Stimulated activated CD4-positive, alpha-beta T cell treated with anti-CD3 and anti-CD28 coated beads, Interleukin-4, amount 100 ng/mL, for 4 hours (primary cell): ENCODE measurements around the gene MBNL2.

Source experiments
- DNase-seq, 2 experiments: peaks; one replicate each; pipeline ENCODE4 v3.0.0-alpha.2; 2020

MBNL2 gene

GRCh38 chr13:97255515-97256021 is 33.4 kb downstream of the MBNL2 start:
- DNase-seq: no peak

DNA sequence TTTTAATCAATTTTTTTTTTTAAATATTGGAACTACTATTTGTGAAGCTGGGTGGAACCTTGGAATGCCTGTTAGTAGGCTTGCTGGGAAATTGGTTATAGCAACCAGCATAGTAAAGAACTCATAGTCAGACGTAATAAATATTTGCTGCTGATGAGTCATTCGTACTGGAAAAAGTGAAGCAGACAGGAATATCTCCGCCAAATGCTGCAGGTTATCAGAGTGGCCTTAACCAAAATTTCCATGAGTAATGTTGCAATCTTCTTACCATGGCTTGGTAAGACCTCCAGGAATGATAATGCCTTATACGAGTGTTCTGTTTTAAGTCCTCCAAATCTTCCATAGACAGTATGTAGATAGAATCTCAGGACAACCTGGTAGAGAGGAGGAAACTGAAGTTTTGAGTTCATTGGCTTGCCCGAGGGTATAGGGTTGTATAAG is 34.2 kb downstream of the MBNL2 start:
- DNase-seq: no peak

DNA sequence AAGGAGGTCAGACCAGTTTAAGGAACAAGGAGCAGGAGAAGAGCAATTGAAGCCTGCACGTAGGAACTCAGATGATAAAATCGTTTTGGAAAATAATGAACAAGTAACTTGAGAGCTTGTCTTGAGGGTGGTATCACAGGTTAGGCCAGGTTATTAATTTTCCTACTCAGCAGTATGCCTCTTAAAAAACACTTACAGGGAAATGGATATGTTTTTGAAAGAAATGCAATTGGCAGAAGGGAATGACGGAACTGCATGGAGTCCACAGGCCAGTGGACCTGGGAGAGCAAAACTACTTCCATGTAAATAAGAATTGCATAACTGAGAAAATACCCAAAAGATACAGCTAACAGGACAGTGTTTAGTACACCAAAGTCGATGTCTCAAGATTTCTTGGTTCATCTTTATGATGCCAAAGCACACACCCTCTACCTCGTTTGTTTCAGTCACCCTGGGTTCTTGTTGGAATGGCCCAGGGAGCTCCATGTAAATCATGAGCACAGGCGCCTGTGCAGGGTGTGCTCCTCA is 35.2 kb downstream of the MBNL2 start:
- no peak for DNase-seq

- no peak for DNase-seq
Observed at GRCh38 chr13:97257800-97258799, 36.0 kb downstream of the MBNL2 start.

GRCh38 chr13:97258801-97259200 is 36.7 kb downstream of the MBNL2 start:
- no peak for DNase-seq

DNA sequence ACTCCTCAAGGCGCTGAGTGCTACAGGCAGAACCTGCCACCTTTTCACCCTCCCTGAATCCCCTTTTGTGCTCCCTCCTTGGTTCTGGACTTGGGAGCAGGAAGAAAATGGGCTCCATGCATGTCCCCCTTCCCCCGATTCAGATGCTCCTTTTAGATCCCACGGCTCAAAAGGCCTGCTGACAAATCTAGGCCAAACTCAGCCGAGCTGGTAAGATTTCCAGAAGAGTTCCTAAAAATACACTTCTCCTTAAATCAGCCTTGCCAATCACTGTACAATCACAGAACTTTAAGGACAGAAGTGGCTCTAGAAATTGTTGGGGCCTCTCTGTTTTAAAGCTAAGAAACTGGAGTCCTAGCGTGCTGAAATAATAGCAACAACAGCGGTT is 37.3 kb downstream of the MBNL2 start:
- no peak for DNase-seq

- DNase-seq: no peak
Observed at GRCh38 chr13:97259798-97260714, 37.9 kb downstream of the MBNL2 start.

GRCh38 chr13:97261254-97262005 is 39.3 kb downstream of the MBNL2 start:
- DNase-seq: no peak

GRCh38 chr13:97262058-97262457 is 39.9 kb downstream of the MBNL2 start:
- DNase-seq: no peak

- no peak for DNase-seq
Observed at GRCh38 chr13:97263160-97263559, 41.0 kb downstream of the MBNL2 start.

DNA sequence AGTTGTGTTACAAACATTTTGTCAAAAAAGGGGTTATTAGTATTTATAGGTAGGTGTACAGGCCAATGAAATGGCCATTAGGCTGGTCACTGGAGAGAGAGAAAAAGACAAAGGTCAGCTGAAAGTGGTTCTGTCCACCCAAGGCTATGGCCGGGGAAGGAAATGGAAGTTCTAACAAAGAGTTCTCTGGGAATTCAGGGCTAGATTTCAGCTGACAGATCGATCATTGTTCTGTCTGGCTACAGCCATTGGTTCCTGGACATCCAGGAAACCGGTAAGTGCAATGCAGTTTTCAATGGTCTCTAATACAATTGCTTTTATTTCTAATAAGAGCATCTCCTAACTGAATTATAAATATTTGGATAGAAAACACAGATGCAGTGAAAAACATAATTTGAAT is 42.5 kb downstream of the MBNL2 start:
- no peak for DNase-seq

DNA sequence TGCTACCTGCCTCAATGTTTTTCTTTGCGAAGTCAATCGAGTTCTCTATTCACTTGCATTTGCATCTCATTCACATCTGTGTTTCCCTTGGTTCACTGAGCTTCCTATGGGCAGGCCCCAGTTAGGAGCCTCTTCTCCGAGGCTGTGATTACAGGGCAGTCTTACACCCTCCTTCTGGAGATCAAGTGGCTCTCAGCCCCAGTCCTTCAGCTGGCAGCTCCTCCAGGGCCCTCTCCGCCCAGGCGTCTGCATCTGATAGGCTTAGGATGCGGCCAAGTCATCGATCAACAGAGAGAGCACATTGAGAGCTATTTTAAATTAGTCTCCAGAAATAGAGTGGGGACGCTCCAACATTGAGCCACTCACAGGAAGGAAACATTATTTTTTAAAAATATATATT is 44.2 kb downstream of the MBNL2 start:
- DNase-seq: no peak

DNA sequence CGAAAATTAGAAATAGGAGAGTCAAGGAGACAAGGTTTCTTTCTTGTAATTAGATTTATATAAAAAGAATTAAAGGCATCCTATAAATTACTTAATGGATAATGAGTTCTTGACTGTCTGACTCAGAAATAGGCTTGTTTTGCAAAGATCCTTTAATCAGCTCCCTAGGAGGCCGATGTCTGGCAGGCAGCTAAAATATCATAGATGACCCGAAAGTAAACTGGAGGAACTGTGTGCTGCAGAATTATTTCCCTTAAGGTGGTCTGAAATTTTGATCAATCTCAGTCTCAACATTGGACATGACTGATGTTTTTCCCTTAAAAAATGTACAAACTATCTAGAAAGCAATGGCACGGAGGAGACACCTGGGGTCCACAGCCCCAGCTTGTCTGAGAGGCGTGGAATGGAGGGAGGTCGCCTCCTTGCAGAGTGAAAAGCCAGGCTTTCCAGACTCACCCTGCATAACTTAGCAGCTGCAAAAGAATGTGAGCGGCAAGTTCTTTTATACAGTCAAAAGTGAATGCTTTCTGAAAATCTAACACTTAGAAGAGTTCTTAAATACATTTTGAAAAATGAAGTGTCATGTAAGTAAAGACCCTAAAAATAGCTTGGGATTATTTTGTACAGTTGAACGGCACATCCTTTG is 44.8 kb downstream of the MBNL2 start:
- DNase-seq: no peak

DNA sequence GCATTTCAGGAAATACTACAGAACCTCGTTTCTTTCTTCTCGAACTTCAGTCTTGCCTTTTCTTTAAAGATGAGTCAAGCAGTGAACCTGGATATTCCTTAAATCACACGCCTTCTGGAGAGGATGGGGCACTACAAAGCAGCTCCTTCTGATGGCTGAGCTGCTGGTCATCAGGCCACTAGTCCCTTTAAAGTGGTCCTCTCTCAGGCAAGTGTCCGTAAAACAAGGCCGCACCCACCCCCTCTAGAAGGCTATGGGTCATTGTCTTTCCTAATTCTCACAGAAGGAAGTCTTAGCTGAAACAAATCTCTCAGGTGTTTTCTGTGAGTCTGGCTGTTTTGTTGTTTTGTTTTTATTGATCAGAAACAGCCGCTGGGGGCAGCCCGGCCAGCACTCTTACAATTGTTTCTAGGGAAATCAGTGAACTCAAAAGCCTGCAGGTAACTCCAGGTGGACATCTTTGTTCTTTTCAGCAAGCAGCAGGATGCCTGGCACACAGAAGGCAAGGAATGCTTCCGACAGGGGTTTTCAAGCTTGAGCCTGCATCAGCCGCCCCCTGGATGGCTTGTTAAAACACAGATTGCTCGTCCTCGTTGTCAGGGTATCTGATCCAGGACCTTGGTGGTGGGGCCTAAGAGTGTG is 45.4 kb downstream of the MBNL2 start:
- no peak for DNase-seq

- DNase-seq: no peak
Observed at GRCh38 chr13:97268772-97269171, 46.6 kb downstream of the MBNL2 start.

GRCh38 chr13:97269603-97270002 is 47.5 kb downstream of the MBNL2 start:
- no peak for DNase-seq

DNA sequence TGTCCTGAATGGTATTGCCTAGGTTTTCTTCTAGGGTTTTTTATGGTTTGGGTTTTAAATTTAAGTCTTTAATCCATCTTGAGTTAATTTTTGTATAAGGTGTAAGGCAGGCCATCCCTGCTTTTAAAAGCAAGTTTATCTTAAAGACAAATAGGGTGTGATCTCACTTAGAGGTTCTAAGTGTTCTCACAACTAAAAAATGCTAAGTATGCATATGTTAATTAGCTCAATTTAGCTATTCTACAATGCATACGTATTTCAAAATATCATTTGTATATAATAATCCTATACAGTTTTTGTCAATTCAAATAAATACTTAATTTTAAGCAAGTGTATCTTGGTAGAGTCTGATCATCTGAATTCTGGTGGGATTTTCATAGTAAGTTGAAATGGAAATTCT is 50.4 kb downstream of the MBNL2 start:
- DNase-seq: no peak

- DNase-seq: no peak
Observed at GRCh38 chr13:97273341-97273831, 51.3 kb downstream of the MBNL2 start.

DNA sequence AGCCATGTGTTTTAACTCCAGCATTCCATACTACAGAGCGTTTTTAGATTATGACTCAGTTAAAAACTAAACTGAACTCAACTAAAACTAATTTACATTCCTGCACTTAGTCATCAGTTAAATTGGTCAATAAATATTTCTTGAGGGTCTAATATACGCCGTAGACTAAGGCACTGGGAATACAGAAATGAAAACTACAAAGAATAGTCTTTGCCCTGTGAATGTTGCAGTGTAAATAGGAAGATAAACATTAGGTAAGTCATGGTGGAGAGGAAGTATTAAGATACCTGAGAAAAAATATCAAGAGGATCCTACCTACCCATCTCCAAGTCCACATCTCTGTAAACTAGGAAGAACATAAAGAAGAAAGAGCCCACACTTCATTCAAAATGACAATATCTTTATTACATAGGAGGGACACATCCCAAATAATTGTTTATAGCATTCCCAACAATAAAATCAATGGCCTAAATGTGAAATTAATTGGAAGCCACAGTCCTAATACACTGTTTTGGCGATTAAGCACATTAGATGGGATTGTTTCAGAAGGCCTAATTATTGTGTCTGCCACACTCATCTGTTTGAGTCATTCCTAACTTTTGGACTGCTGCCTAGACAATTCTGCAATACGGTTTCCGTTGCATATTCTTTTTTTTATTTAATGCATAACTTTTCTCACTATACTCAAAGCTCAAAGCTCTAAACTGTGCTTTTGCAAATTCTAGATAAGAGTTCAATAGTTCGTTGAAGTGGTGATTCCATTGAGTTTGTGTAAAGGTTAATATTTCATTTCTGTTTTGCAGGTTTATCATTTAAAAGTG is 52.9 kb downstream of the MBNL2 start:
- DNase-seq: no peak
